Activated CD4-positive, alpha-beta T cell treated with anti-CD3 and anti-CD28 coated beads, Interleukin-2, Interleukin-4, amounts not matched to agents 100 ng/mL and 50 ng/mL, durations not matched to agents 16 hours and 8 hours (primary cell): ENCODE data around the gene OR5I1.
A peak's percentile ranks its signal among the peaks of the same experiment; 100 is the strongest.
"Not testable (repeated sequence)": the region's sequence is repeated elsewhere in the genome, so short reads cannot be mapped to it uniquely, and the experiment has no call there.

Experiments
- DNase-seq: peaks from one replicate; pipeline ENCODE4 v3.0.0-alpha.2; 2020; ENCODE audit warnings: low spot score

OR5I1 gene

DNA sequence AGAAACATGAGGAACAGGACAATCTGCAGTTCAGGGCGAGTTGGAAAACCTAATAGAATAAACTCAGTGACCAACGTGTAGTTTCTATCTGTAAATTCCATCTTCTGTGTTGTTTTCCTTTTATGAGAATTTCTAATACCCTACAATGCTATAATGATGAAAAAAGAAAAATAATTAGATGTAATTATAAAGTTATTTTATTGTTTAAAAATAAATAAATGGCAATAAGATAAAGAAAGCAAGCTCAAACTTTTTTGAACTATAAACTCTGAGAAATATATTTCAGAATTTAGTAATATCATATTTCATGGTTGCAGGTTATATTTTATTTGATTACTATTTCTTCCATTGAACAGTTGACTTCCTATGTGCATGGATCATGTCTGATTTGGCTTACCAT, at the start of gene OR5I1:
Gene OR5I1 (minus strand): TSS at position 101 of the 400 bp plus-strand sequence. CDS start 0 bp downstream, at position 101.
- DNase-seq: no peak

DNA sequence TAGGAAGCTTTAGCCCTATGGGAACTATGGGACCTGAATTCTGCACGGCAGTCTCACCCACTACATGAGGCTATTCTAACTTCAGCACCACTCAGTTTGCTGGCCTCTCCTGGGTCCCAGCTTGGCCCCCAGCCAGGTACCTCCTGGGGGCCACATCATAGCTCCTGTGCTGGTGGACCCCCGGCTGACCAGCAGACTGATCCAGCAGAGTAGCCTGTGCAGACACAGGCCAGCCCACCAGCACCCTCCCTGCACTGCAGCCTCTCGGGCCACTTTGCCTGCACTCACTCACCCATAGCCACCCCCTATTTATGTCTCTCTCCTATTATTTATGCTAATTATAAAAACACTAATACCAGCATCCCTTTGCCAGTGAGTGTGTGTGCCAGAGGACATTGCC, 34.7 kb upstream of the OR5I1 start:
- no peak for DNase-seq

DNA sequence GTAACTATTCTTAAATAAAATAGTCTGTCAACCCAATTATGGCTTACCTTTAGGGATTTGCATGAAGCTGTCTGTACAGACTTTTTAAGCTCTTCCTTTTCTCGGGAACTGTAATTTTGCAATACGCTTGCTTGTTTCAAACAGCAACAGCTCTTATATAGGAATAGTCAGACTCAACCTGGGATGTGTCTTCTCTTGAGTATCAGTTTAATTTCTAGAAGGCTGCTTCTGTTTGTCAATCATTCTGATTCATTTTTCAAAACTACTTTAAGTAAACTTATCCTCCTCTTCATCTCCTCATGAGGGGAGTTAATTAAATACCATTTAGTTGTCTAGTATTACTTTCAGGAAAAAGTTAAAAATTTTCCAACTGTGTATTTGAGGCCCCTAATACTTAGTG, 33.6 kb upstream of the OR5I1 start, which contains the start of gene OR10AG1:
Gene OR10AG1 (minus strand): TSS at position 101 of the 400 bp plus-strand sequence. CDS start 38 bp downstream, at position 63.
- DNase-seq: no peak

- DNase-seq: no peak
Observed at GRCh38 chr11:55967914-55968313, 31.7 kb upstream of the OR5I1 start.

GRCh38 chr11:55966391-55966790, 30.2 kb upstream of the OR5I1 start:
- DNase-seq: no peak

DNA sequence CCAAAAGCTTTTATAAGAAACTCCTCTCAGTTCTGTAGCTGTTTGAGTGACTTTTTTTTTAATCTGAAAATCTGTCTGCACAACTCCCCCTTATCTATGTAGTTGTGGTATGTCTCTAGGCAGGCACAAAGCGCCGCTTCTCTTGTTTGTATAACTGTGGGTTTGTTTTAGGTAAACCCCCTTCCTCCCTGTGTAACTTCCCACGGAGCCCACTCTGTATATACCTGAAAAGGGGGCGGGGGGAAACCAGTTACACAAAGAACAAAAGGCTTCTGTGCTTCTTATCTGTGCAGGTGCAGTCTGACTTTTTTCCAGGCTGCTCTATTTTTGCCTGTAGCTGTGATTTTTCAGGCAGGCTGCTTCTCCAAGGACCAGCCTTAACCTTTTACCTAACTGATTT, 20.3 kb upstream of the OR5I1 start:
- no peak for DNase-seq

DNA sequence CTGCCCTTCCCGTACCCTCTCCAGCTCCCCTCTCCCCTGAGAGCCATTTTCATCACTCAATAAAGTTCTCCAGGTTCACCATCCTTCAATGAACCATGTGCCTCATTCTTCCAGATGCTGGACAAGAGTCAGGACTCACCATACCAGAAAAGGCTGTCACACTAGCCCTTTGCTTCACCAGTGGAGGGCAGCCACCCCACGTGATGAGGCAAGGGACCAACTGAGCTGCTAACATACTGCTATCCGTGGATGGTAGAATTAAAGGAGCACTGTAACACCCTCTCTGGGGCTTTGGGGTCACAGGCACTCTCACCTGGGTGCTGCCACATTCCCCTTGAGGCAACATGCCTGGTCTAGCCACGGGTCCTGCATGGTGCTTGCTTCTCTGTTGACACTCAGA, 13.1 kb upstream of the OR5I1 start:
- no peak for DNase-seq

DNA sequence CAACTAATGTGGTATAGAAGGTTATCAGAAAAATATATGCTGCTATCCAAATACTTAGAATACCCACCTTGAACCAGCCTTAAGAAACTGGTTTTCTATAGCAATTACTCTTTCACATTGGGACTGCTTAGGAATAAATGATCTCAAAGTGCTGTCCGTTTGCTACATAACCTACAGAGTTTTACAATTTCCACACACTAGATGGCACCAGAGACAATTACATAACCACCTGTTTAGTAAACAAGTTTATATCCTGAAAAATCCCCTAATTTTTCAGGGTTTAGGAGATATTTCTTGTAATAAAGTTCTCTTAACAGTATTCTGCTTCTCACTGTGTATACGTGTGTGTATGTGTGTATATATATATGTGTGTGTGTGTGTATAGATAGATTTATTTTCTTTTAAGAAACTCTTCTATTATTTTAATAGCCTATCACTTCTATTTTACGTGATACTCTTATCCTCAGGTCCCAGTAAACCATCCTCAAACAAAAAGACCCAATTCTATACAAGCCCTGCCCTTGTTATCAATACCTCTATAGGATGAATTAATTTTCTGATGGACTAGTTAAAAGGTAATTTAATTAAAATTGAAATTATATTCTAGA, 6.7 kb upstream of the OR5I1 start:
- DNase-seq: peak; percentile 20

- DNase-seq: no peak
Observed at GRCh38 chr11:55920537-55920936, 15.7 kb downstream of the OR5I1 start.

DNA sequence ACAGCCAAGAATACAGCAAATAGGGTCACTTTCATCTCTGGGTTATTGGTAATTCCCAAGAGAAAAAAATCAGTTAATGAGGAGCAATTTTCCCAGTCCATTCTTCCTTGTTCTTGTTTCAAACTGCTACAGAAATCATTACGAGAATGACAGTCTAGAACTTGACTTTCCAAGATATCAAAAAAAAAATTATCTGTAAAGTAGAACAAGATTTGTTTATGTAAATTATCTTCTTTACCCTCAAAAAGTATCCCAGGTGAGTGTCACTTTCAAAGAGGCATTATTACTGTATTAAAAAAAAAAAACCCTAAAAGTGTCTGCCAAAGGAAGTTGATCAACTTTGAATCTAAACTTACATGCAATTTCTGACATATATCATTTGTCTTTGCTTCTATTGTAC, 21.7 kb downstream of the OR5I1 start, which contains the start of gene OR5W2:
Gene OR5W2 (minus strand): TSS at position 101 of the 400 bp plus-strand sequence. CDS start 0 bp downstream, at position 101.
- no peak for DNase-seq

DNA sequence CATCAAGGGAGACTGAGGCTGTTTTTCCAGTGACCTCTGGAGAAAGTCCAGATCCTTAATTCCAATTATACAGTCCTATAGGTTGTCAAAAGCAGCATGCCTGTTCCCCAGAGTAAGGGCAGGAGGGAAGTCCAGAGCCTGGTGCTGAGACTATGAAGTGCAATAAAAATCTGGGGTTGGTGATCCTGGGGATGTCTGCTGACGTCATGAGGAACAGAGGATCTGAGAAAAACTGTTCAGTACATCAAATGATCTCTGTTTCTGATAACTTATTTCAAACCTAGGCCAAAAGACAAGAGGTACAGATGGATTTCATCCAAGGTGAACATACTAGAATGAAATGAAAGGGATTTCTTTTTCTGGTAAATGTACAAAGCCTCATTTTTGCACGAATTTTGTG, 33.9 kb downstream of the OR5I1 start:
- no peak for DNase-seq

DNA sequence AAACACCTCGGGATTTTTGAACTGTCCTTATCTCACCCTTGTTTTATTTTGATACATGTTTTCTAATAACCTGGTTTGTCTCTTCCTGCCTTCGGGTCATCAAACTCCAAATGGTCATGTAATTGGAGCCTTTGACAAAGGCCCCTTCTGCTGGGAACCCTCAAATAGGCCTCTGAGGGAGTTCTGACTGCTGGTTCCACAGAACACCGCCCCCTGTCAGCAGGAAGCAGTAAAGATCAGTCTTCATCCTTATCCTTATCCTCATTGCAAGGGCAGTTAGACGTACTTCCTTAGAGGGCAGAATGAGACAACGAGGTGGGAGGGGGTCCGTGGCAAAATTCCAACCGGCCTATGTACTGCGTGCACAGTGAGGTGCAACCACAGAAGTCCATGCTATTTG, 41.0 kb downstream of the OR5I1 start:
- no peak for DNase-seq

DNA sequence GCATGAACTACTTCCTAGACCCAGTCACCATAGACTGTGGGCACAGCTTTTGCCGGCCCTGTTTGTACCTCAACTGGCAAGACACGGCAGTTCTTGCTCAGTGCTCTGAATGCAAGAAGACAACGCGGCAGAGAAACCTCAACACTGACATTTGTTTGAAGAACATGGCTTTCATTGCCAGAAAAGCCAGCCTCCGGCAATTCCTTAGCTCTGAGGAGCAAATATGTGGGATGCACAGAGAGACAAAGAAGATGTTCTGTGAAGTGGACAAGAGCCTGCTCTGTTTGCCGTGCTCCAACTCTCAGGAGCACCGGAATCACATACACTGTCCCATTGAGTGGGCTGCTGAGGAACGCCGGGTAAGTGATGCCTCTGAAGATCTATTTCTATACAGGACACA, 50.7 kb downstream of the OR5I1 start:
- not testable (repeated sequence) for DNase-seq
